Psoas muscle (tissue), 8 donors: Measurements from ENCODE around the gene RIC8B. TPM values are rescaled to one million over a fixed set of nuclear protein-coding genes. Genes with fewer than 3 reads are reported as not detected.

Source experiments
- ATAC-seq, 4 donors: fragments of 200-7000 bp; cut with Tn5 transposase; one replicate each; pipeline ENCODE4 v1.9.1; 2020; ENCODE audit warnings: moderate library complexity in 3 of 4, mild to moderate bottlenecking in 2 of 4
- DNase-seq, 2 donors: peaks; one replicate each; pipeline ENCODE4 v3.0.0-alpha.2; 2020
- H3K27ac ChIP-seq: fragments of 200-600 bp; one replicate; pipeline ENCODE4 v1.8.0; 2022
- H3K27me3 ChIP-seq, 3 donors: fragments of 200-600 bp in 1 of 3; one replicate each; pipeline versions ENCODE4 v1.6.1 to v1.8.0; 2013 to 2022; ENCODE audit warnings: low read length in 2 of 3, mild to moderate bottlenecking in 2 of 3, moderate library complexity in 1 of 3; ENCODE audit not compliant: insufficient read depth in 3 of 3
- H3K36me3 ChIP-seq, 2 donors: fragments of 200-600 bp in 1 of 2; one replicate each; pipeline versions ENCODE4 v1.6.1 to v1.8.0; 2013 to 2022; ENCODE audit warnings: low read depth in 1 of 2, mild to moderate bottlenecking in 1 of 2, moderate library complexity in 1 of 2; ENCODE audit not compliant: insufficient read depth in 1 of 2
- H3K4me1 ChIP-seq: fragments of 200-600 bp; one replicate; pipeline ENCODE4 v1.8.0; 2022
- H3K4me3 ChIP-seq: fragments of 200-600 bp; one replicate; pipeline ENCODE4 v1.8.0; 2022; ENCODE audit warnings: mild to moderate bottlenecking
- H3K9me3 ChIP-seq: fragments of 200-600 bp; one replicate; pipeline ENCODE4 v1.8.0; 2022
- WGBS, 3 donors: extraction: QIAGEN DNeasy Blood & Tissue Kit; methylation state at CpG; one replicate each; pipeline versions ENCODE4 v1.1.6 to v1.1.7; 2013; 5-methylcytosine and 5-hydroxymethylcytosine counted together
- intact Hi-C, 2 donors: fragments of 100-400 bp; cut with DNase I; formaldehyde crosslinking; loops; one replicate each; pipeline versions ENCODE4 v1.11.0 to v1.14.2; 2022
- polyA plus RNA-seq, 3 donors: library from polyadenylated mRNA; stranded (reverse); fragments of 200-250 nt; gene quantifications; one replicate each; pipeline ENCODE4 v1.2.3, GENCODE V29; 2013
- total RNA-seq, 4 donors: library from RNA; stranded (reverse); fragmentation: NEBNext Ultra II Directional in 2 of 4; extraction: Animal tissue kit (Norgen Biotek cat#: 25700) in 2 of 4; gene quantifications; one replicate each; pipeline versions ENCODE4 v1.2.1 to v1.2.4, GENCODE V29; 2021 to 2023
- TF ChIP-seq, protein P1 (sequence below): fragments of 200-600 bp; IDR thresholded peaks from one replicate; pipeline ENCODE4 v1.8.0; 2022; ENCODE audit warnings: antibody characterized with exemption
- donor health status: healthy with polysubstance abuse.
- donor health status: DM: no; HTN: no; CAD: no; lungs with moderate emphysema.
- donor health status: Bipolar disorder and iron deficiency.
- donor health status: healthy.
- donor health status: DM: yes; HTN: yes; CAD: no.
- donor health status: DM: no; HTN: no; CAD: no.
- donor health status: DM: no; HTN: no; CAD: no.
- donor health status: DM: yes; HTN: yes; CAD: no.

RIC8B gene
- total and polyA plus RNA-seq, 7 donors: 4.9 to 19.3 (median 10.5) TPM

DNA sequence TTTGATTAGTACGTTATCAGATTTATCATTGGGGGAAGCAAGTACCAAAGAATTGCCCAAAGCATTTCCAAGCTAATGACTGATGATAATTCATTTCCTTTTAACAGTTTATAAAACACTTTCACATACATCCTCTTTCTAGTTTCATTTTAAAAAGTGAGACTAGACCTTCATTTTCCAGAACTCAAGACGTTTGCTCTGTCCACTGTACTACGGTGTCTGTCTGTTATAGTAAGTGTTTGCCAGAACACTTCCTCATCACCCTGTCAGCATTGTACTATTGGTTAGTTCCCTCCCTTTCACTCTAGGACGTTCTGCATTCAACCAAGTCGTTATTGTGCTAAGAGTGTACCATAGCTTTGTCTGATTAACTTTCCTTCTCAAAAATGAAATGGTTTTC lies 99.5 kb downstream of the RIC8B start:
- DNase-seq (no peak), ATAC-seq (no peak)
- Histone ChIP-seq H3K27me3 (no peaks in the 10 kb centered on the region), H3K27ac (no peak overlapping the region), H3K9me3 (no peaks in the 10 kb centered on the region), H3K4me1 (no peaks in the 10 kb centered on the region), H3K36me3 (peaks cover 8 to 21% of the 10 kb centered on the region in 2 donors), H3K4me3 (no peak overlapping the region)
- intact Hi-C loops: no loop called here
- TF ChIP-seq, protein P1, sequence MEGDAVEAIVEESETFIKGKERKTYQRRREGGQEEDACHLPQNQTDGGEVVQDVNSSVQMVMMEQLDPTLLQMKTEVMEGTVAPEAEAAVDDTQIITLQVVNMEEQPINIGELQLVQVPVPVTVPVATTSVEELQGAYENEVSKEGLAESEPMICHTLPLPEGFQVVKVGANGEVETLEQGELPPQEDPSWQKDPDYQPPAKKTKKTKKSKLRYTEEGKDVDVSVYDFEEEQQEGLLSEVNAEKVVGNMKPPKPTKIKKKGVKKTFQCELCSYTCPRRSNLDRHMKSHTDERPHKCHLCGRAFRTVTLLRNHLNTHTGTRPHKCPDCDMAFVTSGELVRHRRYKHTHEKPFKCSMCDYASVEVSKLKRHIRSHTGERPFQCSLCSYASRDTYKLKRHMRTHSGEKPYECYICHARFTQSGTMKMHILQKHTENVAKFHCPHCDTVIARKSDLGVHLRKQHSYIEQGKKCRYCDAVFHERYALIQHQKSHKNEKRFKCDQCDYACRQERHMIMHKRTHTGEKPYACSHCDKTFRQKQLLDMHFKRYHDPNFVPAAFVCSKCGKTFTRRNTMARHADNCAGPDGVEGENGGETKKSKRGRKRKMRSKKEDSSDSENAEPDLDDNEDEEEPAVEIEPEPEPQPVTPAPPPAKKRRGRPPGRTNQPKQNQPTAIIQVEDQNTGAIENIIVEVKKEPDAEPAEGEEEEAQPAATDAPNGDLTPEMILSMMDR: no peak
- WGBS, 3 donors: 74 to 86% (median 85%) methylated on average over 5 of the region's 5 CpGs

DNA sequence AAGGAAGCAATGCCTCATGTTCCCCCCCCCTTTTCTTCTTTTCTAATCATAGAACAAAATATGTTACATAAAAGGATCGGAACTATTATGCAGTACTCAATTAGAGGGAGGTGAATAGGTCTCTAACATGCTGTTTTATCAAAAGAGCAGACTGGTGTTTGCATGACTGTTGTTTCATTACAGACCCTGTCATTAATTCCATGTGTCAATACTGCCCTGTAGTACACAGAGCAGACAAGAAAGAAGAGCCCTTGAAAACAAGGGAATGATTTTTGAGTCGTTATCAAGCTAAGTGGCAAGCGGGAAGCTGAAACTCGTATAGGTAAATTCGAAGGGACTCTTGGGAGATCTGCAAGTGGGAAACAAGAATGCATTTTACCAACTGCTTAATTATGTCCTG lies 104.3 kb downstream of the RIC8B start:
- H3K4me3 ChIP-seq: no peak overlapping the region
- no peaks in the 10 kb centered on the region for H3K27me3 ChIP-seq
- intact Hi-C loops: no loop called here
- no peaks in the 10 kb centered on the region for H3K4me1 ChIP-seq
- no peak overlapping the region for H3K27ac ChIP-seq
- H3K36me3 ChIP-seq: peaks cover 5 to 33% of the 10 kb centered on the region in 2 donors
- DNase-seq: no peak
- ATAC-seq: no peak
- no peaks in the 10 kb centered on the region for H3K9me3 ChIP-seq
- TF ChIP-seq, protein P1: no peak
- WGBS, 3 donors: 90 to 95% (median 92%) methylated on average over 5 of the region's 5 CpGs

DNA sequence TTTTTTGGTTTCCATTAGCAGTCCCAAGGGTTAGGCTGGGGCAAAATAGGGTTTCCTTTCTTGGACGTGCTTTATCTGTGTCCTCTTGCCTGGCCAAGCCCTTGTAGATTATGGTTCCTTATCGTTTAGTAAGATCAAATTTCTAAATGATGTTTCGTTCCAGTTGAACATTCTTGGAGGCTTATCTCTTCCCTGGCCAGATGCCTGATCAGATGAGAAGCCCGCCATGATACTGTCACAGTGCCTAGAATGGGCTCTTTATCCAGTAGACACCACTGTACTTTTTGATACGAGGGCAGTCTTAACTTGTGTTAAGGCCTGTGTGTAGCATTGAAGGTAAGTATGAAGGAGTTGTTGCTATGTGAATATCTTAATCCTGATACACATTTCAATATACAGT lies 105.1 kb downstream of the RIC8B start:
- H3K36me3 ChIP-seq: peaks cover 6 to 35% of the 10 kb centered on the region in 2 donors
- TF ChIP-seq, protein P1: no peak
- intact Hi-C loops: no loop called here
- DNase-seq (no peak), ATAC-seq (no peak)
- H3K27ac ChIP-seq: no peak overlapping the region
- WGBS, 3 donors: 40 to 53% (median 51%) methylated on average over 5 of the region's 5 CpGs
- no peaks in the 10 kb centered on the region for H3K9me3 ChIP-seq
- H3K27me3 ChIP-seq: no peaks in the 10 kb centered on the region
- H3K4me3 ChIP-seq: no peak overlapping the region
- no peaks in the 10 kb centered on the region for H3K4me1 ChIP-seq

DNA sequence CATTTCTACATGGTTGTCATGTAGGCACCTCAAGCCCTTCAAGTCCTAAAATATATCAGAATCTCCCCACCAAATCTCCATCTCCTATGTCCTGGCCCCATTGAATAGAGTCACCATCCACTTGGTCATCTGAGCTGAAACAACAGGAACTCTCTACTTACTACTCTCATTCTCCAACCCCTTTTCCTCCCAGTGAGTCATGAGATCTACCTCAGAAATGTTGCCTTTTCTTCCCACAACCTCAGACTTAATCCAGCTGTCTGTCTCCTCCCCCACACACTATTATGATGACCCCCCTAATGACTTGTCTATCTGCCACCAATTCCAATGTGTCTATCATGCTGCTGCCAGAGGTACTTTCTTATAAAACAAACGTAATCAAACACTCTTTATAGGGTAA lies 108.9 kb downstream of the RIC8B start:
- intact Hi-C loops: no loop called here
- TF ChIP-seq, protein P1: no peak
- WGBS, 3 donors: 93 to 99% (median 97%) methylated on average over 1 of the region's 1 CpG
- no peaks in the 10 kb centered on the region for H3K9me3 ChIP-seq
- ATAC-seq: no peak
- H3K36me3 ChIP-seq: peaks cover 17 to 63% of the 10 kb centered on the region in 2 donors
- no peaks in the 10 kb centered on the region for H3K4me1 ChIP-seq
- no peaks in the 10 kb centered on the region for H3K27me3 ChIP-seq
- DNase-seq: no peak
- no peak overlapping the region for H3K27ac ChIP-seq
- H3K4me3 ChIP-seq: no peak overlapping the region

DNA sequence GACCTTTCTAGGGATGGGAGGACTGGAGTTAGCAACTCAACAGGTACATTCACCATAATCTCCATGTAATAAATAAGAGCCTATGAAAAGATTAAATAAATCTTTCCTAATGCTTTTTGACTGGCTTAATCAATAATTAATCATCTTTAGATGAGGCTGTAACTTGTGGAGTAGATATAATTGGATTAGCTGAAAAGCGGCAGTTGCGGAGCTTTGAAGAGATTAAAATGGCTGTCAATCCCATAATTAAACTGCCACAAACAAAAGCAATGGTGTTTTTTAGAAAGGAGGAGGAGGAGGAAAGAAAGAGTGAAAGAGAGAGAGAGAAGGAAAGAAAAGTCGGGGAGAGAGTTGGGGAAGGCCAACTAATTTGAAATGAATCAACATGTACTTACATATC lies 110.5 kb downstream of the RIC8B start:
- peaks cover 17 to 60% of the 10 kb centered on the region in 2 donors for H3K36me3 ChIP-seq
- 91 to 97% (median 93%) methylated on average over 3 of the region's 3 CpGs for WGBS, 3 donors
- H3K4me1 ChIP-seq: no peaks in the 10 kb centered on the region
- DNase-seq: no peak
- H3K9me3 ChIP-seq: no peaks in the 10 kb centered on the region
- H3K27ac ChIP-seq: no peak overlapping the region
- TF ChIP-seq, protein P1: no peak
- no peak for ATAC-seq
- H3K4me3 ChIP-seq: no peak overlapping the region
- H3K27me3 ChIP-seq: no peaks in the 10 kb centered on the region
- intact Hi-C loops: no loop called here
